ENCODE results near the gene LPAR6.
"Not testable (repeated sequence)": the region's sequence is repeated elsewhere in the genome, so short reads cannot be mapped to it uniquely, and the experiment has no call there.

LPAR6 gene

GRCh38 chr13:48412881-48413351, at the start of gene LPAR6:
TSS of gene LPAR6 (minus strand) at chr13:48413113. CDS start at chr13:48412423, 690 bp downstream.
- in situ Hi-C loops (cut with HindIII; ENCODE audit: low pct_ligation_motif_present, low sequenced_read_pairs) = no loop called here
- Histone ChIP-seq H3K27me3 (replicated peaks) (no peaks in the 10 kb centered on the region), H3K36me3 (replicated peaks) (peaks cover 2% of the 10 kb centered on the region), H3K4me3 (ENCODE audit: low read depth, low read length) (peak within 1 kb of the TSS; percentile 63), H3K27ac (peak within 1 kb of the TSS; percentile 59)
- DNase-seq = peak; percentile 42
- TF ChIP-seq, protein P1, sequence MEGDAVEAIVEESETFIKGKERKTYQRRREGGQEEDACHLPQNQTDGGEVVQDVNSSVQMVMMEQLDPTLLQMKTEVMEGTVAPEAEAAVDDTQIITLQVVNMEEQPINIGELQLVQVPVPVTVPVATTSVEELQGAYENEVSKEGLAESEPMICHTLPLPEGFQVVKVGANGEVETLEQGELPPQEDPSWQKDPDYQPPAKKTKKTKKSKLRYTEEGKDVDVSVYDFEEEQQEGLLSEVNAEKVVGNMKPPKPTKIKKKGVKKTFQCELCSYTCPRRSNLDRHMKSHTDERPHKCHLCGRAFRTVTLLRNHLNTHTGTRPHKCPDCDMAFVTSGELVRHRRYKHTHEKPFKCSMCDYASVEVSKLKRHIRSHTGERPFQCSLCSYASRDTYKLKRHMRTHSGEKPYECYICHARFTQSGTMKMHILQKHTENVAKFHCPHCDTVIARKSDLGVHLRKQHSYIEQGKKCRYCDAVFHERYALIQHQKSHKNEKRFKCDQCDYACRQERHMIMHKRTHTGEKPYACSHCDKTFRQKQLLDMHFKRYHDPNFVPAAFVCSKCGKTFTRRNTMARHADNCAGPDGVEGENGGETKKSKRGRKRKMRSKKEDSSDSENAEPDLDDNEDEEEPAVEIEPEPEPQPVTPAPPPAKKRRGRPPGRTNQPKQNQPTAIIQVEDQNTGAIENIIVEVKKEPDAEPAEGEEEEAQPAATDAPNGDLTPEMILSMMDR (IDR thresholded peaks at IDR 0.05; ENCODE audit: low read depth, low read length, missing control alignments) = no peak

DNA sequence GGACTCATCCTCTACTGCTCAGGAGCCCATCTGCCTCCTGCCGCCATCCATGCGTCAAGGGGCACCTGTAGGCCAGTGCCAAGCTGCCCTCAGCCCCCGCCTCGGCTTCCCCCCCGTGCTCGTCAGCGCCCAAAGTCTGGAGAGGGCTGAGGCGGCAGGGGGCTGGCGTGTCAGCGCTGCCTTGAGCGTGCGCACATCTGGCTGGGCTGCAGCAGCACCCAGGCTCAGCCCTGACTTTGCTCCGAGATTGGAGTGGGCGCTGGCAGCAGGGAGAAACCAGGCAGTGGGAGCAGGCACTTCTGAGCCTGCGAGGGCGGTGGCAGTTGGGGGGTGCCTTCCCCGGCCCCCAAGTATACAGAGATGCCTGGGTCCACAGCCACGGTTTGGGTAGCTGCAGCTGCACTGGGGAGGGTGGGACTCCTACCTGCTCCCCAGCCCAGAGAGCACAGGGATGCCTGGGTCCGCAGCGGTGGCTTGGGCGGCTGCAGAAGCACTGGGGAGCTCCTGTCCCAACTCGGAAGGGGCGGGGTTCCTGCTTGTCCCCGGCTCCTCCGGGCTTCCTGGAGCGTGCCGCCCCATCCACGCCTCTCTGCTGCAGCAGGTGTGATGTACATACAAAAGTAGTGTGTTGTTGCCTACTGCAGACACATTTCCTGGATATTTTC, 44.8 kb upstream of the LPAR6 start:
- DNase-seq = no peak
- Histone ChIP-seq H3K27ac (no peak overlapping the region), H3K4me3 (ENCODE audit: low read depth, low read length) (no peak overlapping the region), H3K27me3 (replicated peaks) (no peaks in the 10 kb centered on the region), H3K36me3 (replicated peaks) (peaks cover 8% of the 10 kb centered on the region)
- in situ Hi-C loops (cut with HindIII; ENCODE audit: low pct_ligation_motif_present, low sequenced_read_pairs) = no loop called here
- TF ChIP-seq, protein P1 (IDR thresholded peaks at IDR 0.05; ENCODE audit: low read depth, low read length, missing control alignments) = no peak

DNA sequence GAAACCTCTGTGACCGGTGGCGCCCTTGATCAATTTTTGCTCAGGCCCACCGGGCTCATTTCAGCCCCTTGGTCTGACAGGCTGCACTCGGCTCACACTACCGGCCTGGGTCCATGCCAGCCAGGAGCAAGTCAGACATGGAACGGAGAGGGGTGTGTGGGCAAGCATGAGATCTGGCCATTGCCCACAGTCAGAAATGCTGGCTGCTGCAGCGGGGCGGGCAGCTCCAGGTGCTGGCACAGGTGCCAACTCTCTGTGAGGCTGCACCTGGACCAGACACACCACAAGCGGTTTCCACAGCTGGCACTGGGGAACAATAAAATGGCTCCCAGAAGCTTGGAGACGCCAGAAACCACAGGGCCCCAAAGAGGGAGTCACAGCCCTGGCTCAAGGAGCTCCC, 43.6 kb upstream of the LPAR6 start:
- Histone ChIP-seq H3K4me3 (ENCODE audit: low read depth, low read length) (no peak overlapping the region), H3K36me3 (replicated peaks) (peaks cover 8% of the 10 kb centered on the region), H3K27ac (no peak overlapping the region), H3K27me3 (replicated peaks) (no peaks in the 10 kb centered on the region)
- in situ Hi-C loops (cut with HindIII; ENCODE audit: low pct_ligation_motif_present, low sequenced_read_pairs) = no loop called here
- DNase-seq = no peak
- TF ChIP-seq, protein P1 (IDR thresholded peaks at IDR 0.05; ENCODE audit: low read depth, low read length, missing control alignments) = no peak

DNA sequence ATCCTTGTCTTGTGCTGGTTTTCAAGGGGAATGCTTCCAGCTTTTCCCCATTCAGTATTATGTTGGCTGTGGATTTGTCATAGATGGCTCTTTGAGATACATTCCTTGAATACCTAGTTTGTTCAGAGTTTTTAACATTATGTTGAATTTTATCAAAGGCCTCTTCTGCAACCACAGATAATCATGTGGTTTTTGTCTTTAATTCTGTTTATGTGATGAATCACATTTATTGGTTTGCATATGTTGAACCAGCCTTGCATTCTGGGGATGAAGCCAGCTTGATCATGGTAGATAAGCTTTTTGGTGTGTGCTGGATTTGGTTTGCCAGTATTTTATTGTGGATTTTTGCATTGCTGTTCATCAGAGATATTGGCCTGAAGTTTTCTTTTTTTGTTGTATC, 38.3 kb upstream of the LPAR6 start:
- H3K27ac ChIP-seq; in situ Hi-C loops (cut with HindIII; ENCODE audit: low pct_ligation_motif_present, low sequenced_read_pairs); H3K27me3 ChIP-seq (replicated peaks); H3K36me3 ChIP-seq (replicated peaks); H3K4me3 ChIP-seq (ENCODE audit: low read depth, low read length): not testable (repeated sequence)
- peak; percentile 31 for DNase-seq

DNA sequence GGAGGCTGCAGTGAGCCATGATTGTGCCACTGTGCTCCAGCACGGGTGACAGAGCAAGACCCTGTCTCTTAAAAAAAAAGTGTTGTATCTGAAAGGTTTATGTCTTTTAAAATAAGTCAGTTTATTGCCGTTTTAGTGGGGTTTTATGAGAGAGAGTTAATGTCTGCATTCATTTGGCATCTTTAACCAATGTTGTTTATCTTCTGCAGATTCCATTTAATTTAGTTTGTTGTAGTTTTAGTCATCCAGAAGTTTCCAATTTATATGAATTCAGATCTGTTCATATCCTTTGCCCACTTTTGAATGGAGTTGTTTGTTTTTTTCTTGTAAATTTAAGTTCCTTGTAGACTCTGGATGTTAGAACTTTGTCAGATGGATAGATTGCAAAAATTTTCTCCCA, 36.7 kb upstream of the LPAR6 start:
- Histone ChIP-seq H3K4me3 (ENCODE audit: low read depth, low read length) (no peak overlapping the region), H3K27me3 (replicated peaks) (no peaks in the 10 kb centered on the region), H3K36me3 (replicated peaks) (no peaks in the 10 kb centered on the region), H3K27ac (no peak overlapping the region)
- TF ChIP-seq, protein P1 (IDR thresholded peaks at IDR 0.05; ENCODE audit: low read depth, low read length, missing control alignments) = no peak
- DNase-seq = no peak
- in situ Hi-C loops (cut with HindIII; ENCODE audit: low pct_ligation_motif_present, low sequenced_read_pairs) = no loop called here

- H3K36me3 ChIP-seq (replicated peaks) = no peaks in the 10 kb centered on the region
- TF ChIP-seq, protein P1 (IDR thresholded peaks at IDR 0.05; ENCODE audit: low read depth, low read length, missing control alignments) = no peak
- H3K4me3 ChIP-seq (ENCODE audit: low read depth, low read length) = no peak overlapping the region
- H3K27ac ChIP-seq = no peak overlapping the region
- DNase-seq = no peak
- no peaks in the 10 kb centered on the region for H3K27me3 ChIP-seq (replicated peaks)
- in situ Hi-C loops (cut with HindIII; ENCODE audit: low pct_ligation_motif_present, low sequenced_read_pairs) = no loop called here
Observed at GRCh38 chr13:48448959-48449614, 36.2 kb upstream of the LPAR6 start.
